Measurements from ENCODE around the gene IFI44.

Gene IFI44

DNA sequence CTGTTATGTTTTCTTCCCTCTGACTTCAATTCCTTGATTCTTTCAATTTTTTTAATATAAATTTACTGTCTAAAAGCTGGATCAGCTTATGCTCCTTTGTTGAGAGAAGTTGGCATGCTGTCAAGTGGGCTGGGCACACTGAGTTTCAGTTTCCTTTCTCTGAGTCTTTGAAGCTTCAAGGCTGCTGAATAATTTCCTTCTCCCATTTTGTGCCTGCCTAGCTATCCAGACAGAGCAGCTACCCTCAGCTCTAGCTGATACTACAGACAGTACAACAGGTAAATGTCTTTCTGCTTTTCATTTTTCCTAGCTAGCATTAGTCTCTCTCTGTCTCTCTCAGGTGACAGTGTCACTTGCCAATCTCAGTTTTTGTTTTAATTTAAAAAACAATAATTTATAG is at the start of gene IFI44:
Gene IFI44 (plus strand): TSS at position 204 of the 400 bp plus-strand sequence. CDS start 365 bp downstream, outside the sequence.
- peak; percentile 51 to 53 for DNase-seq (ENCODE audit: extremely low read depth in 1 of 2, low read depth in 1 of 2)

DNA sequence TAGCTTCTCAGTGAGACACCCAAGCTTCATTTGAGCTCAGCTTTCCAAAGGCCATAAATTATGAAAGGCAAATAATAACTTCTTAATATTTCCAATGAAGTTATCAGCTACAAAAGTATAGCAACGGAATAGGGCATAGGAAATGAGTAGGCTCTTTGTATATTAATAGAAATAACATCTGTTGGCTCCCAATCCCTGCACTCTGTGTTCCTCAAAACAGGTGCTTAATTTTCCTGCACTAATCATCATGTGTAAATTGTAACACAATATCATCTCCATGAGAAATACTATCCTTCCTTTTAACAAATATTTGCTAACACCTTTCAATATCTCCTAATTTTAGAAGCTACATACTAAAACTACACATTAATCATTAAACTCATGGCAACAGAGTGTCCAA is 48.6 kb upstream of the IFI44 start:
- DNase-seq (ENCODE audit: extremely low read depth in 1 of 2, low read depth in 1 of 2), result no peak

DNA sequence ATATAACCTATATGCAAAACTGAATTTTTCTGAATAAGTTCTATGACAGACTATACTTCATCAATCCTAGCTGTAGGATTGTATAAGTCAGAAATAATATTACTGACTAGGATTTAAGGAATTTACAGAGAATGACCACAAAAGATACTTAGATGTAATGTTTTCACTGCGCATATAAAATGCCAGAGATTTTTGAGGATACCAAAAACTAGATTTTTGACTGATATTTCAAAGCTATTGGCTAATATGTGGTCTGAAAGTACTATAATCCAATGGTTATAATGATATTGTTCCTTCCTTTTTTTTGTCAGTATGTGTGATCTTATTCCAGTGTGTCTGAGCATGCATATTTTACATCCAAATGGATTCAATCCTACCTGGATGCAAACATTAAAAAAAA is 46.4 kb upstream of the IFI44 start:
- DNase-seq (ENCODE audit: extremely low read depth in 1 of 2, low read depth in 1 of 2), result no peak

- DNase-seq (ENCODE audit: extremely low read depth in 1 of 2, low read depth in 1 of 2), result no peak
Observed at GRCh38 chr1:78604643-78605042, 45.0 kb upstream of the IFI44 start.

DNA sequence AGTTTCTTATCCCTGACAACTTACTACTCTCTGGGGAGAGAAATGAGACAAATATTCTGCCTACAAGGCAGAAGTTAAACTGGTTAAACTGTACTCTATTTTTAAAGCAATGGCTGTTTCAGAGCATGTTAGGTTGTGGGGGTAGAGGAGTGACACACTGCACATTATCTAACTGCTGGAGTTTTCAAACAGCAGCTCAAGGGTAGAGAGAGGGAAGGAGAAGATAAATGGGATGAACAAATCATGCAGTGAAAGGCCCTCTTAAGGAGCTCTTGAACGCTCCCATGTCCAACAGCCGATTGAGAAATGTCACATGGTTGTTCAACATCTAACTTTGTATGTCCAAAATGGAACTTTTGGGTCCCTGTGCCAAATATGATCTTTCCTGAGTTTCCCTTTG is 43.4 kb upstream of the IFI44 start:
- DNase-seq (ENCODE audit: extremely low read depth in 1 of 2, low read depth in 1 of 2), result no peak

GRCh38 chr1:78607334-78607927 is 42.2 kb upstream of the IFI44 start:
- no peak for DNase-seq (ENCODE audit: extremely low read depth in 1 of 2, low read depth in 1 of 2)

- no peak for DNase-seq (ENCODE audit: extremely low read depth in 1 of 2, low read depth in 1 of 2)
Observed at GRCh38 chr1:78607944-78608343, 41.7 kb upstream of the IFI44 start.

- peak; percentile 8 to 11 for DNase-seq (ENCODE audit: extremely low read depth in 1 of 2, low read depth in 1 of 2)
Observed at GRCh38 chr1:78617615-78618026, 32.0 kb upstream of the IFI44 start.

DNA sequence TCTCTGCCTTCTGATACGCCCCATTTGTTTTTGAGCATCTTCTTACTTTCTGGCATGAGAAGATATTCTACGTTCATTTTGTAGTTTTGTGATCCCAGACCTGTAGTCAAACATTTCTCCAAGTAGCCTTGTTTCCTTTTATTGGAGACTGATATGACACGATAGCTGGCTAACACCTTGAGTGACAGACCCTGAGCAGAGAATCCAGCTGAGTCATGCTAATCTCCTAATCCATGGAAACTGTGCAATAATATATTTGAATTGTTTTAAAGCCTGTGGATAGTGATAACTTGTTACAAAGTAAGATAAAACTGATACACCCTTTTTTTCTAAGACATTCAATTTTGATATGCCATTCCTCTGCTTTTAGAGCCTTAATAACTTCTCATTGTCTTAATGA is 30.6 kb upstream of the IFI44 start:
- DNase-seq (ENCODE audit: extremely low read depth in 1 of 2, low read depth in 1 of 2), result no peak

- no peak for DNase-seq (ENCODE audit: extremely low read depth in 1 of 2, low read depth in 1 of 2)
Observed at GRCh38 chr1:78619446-78619802, 30.2 kb upstream of the IFI44 start.

- peak; percentile 0 to 51 for DNase-seq (ENCODE audit: extremely low read depth in 1 of 2, low read depth in 1 of 2)
Observed at GRCh38 chr1:78619803-78620579, 29.6 kb upstream of the IFI44 start, which contains the start of gene IFI44L. Gene IFI44L (plus strand): TSS chr1:78620448. CDS start chr1:78627916, 7,468 bp downstream.

DNA sequence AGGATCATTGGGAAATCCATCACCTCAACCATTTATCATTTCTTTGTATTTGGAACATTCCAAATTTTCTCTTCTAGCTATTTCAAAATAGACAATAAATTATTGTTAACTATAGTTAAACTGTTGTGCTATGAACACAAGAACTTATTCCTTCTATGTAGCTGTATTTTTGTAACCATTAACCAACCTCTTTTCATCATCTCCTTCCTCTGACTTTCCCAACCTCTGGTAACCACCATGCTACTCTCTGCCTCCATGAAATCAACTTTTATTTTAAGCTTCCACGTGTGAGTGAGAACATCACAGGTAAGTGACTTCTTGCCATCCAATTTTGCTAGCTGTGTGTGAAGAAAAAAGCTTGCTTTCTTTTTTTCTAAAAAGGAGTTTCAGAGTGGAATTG is 29.0 kb upstream of the IFI44 start:
- DNase-seq (ENCODE audit: extremely low read depth in 1 of 2, low read depth in 1 of 2), result no peak

GRCh38 chr1:78622548-78622947 is 27.1 kb upstream of the IFI44 start:
- no peak for DNase-seq (ENCODE audit: extremely low read depth in 1 of 2, low read depth in 1 of 2)

GRCh38 chr1:78624035-78624434 is 25.6 kb upstream of the IFI44 start:
- DNase-seq (ENCODE audit: extremely low read depth in 1 of 2, low read depth in 1 of 2), result no peak

DNA sequence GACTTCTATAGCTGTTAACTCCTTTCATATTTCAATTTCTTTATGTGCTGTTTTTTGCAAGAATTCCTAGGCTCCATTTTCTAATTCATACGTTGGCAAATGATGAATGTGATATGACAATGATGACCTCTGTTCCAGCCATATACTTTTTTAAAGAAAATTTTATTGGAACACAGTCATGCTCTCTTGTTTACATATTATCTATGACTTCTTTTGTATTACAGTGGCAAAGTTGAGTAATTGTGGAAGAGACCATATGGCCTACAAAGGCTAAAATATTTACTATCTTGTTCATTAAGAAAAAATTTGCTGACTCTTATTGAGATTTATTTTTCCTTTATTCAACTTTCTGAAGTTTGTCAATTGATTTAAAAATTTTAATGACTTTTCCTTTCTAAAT is 22.3 kb upstream of the IFI44 start:
- no peak for DNase-seq (ENCODE audit: extremely low read depth in 1 of 2, low read depth in 1 of 2)

DNA sequence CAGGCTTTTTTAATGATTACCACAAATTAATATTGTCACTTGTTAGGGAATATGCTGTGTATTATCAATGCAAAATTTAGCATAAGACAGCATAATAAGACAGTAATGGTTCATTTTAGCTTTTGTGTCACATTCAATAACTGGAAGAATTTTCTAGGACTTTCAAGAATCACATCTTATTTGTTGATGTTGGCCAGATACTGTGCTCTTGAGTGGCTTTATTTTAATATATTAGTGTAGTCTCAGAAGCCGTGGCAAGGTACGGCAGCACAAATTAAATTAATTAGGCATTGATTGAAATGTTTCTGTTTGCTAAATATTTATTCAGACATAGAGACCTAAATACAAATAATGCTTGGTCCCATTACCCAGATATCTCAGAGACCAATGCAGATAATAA is 19.0 kb upstream of the IFI44 start:
- DNase-seq (ENCODE audit: extremely low read depth in 1 of 2, low read depth in 1 of 2), result no peak

DNA sequence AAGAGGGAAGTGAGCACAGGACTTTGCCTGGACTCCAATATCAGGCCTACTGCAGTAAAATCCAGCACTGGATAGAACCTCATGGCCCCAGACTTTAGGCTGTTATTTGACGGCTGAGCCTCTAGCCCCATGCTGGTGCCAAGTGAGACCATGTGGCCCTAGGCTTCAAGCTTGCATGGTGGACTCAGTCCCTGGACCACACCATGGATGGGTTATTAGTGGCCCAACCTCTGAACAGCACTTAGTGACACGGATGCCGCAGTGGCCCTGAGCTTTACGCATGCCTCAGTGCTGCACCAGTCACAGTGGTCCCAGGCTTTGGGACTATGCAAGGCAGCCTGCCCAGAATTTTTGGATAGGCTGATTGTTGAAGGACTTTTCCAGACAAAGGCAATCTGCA is 16.4 kb upstream of the IFI44 start:
- DNase-seq (ENCODE audit: extremely low read depth in 1 of 2, low read depth in 1 of 2), result no peak

GRCh38 chr1:78640462-78640861 is 9.2 kb upstream of the IFI44 start:
- no peak for DNase-seq (ENCODE audit: extremely low read depth in 1 of 2, low read depth in 1 of 2)

DNA sequence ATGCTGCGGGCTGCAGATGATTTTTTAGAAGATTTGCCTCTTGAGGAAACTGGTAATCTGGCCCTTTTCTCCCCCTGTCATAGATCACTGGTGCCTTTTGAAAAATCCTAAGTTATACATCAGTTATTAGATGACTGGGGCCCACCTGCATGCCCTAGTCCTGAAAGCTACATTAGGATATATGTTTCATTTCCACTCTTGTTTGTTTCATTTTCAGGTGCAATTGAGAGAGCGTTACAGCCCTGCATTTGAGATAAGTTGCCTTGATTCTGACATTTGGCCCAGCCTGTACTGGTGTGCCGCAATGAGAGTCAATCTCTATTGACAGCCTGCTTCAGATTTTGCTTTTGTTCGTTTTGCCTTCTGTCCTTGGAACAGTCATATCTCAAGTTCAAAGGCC is 8.1 kb upstream of the IFI44 start:
- no peak for DNase-seq (ENCODE audit: extremely low read depth in 1 of 2, low read depth in 1 of 2)

GRCh38 chr1:78645723-78646122 is 3.9 kb upstream of the IFI44 start:
- no peak for DNase-seq (ENCODE audit: extremely low read depth in 1 of 2, low read depth in 1 of 2)

- no peak for DNase-seq (ENCODE audit: extremely low read depth in 1 of 2, low read depth in 1 of 2)
Observed at GRCh38 chr1:78647238-78647637, 2.4 kb upstream of the IFI44 start.

- DNase-seq (ENCODE audit: extremely low read depth in 1 of 2, low read depth in 1 of 2), result no peak
Observed at GRCh38 chr1:78650114-78650660, 556 bp downstream of the IFI44 start.
